ENCODE measurements around the gene RREB1.
"Not testable (repeated sequence)": the region's sequence is repeated elsewhere in the genome, so short reads cannot be mapped to it uniquely, and the experiment has no call there.

RREB1 gene

DNA sequence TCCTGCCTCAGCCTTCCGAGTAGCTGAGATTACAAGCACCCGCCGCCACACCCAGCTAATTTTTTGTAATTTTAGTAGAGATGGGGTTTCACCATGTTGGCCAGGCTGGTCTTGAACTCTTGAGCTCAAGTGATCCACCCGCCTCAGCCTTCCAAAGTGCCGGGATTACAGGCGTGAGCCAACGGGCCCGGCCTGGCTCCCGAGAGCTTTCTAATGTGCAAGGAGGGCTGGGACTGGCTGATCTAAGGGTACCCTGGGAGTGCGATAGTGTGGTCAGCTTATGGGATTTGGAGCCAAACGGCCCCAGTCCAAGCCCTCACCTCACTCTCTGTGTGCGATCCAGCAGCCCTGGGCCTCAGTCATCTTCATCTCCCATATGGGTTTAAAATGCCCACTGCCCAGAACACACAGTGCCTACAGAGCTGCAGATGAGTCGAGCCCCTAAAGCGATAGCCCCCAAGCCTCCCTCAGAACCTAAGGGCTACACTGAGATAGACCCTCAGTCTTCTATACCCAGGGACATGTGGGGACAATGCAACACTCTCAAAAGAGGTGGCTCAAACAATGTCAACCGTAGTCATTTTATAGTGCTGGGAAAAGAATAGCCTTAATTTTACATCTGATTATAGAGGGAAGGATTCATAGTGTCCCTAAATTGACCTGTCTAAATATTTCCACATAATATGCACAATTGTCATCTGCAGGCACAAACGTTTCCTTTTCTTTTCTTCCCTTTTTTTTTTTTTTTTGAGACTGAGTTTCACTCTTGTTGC is 155.2 kb downstream of the RREB1 start:
- DNase-seq (ENCODE audit: low spot score), result no peak

DNA sequence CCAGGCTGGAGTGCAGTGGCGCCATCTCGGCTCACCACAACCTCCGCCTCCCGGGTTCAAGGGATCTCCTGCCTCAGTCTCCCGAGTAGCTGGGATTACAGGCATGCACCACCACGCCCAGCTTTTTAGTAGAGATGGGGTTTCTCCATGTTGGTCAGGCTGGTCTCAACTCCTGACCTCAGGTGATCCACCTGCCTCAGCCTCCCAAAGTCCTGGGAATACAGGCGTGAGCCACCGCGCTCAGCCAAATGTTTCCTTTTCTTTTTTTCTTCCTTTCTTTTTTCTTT is 155.7 kb downstream of the RREB1 start:
- DNase-seq (ENCODE audit: low spot score), result not testable (repeated sequence)

DNA sequence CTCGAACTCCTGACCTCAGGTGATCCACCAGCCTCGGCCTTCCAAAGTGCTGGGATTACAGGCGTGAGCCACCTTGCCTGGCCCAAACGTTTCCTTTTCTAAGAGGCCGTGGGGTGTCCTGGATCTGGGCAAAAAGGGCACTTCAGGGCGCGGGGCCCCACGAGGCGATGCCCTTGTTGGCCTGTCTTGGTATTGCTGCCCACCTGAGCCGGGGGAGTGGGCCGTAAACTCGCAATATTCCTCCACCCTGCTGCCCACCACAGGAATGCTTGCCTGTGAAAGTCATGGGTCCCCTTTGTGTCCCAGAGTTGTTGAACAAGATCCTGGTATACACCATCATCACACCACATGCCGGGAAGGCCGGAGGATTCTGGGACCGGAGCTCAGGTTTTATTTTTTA is 156.3 kb downstream of the RREB1 start:
- DNase-seq (ENCODE audit: low spot score), result no peak

DNA sequence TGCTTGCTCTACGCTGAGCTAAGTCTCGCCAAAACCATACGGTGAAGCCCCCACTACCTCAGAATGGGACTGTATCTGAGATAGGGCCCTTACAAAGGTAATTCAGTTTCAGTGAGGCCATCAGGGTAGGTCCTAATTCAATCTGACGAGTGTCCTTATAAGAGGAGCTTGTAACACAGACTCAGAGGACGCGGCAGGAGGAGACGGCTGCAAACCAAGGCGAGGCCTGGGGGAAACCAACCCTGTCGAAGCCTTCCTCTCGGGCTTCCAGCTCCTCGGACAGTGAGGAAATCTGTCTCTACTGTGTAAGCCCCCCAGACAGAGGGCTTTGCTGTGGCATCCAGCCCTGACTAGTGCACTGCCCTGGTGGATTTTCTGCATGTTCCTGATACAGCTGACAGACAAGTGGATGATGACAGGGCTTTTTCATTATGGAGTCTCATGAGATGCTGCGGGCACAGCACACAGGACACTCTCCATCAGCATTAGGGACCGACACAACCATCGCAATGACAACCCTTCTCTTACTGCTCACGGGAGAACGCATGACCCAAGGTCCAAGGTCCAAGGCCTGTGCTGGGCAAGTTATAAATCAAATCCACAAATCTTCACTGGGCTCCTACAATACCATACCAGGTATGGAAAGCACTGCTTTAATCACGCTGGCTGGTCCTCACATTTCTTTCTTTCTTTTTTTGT is 157.1 kb downstream of the RREB1 start:
- DNase-seq (ENCODE audit: low spot score), result no peak

DNA sequence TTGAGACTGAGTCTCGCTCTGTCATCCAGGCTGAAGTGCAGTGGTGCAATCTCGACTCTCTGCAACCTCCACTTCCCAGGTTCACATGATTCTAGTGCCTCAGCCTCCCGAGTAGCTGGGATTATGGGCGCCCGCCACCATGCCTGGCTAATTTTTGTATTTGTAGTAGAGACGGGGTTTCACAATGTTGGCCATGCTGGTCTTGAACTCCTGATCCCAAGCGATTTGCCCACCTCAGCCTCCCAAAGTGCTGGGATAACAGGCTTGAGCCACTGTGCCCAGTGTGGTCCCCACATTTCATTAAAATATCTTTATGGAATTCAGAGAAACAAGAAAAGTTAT is 157.6 kb downstream of the RREB1 start:
- DNase-seq (ENCODE audit: low spot score), result not testable (repeated sequence)

DNA sequence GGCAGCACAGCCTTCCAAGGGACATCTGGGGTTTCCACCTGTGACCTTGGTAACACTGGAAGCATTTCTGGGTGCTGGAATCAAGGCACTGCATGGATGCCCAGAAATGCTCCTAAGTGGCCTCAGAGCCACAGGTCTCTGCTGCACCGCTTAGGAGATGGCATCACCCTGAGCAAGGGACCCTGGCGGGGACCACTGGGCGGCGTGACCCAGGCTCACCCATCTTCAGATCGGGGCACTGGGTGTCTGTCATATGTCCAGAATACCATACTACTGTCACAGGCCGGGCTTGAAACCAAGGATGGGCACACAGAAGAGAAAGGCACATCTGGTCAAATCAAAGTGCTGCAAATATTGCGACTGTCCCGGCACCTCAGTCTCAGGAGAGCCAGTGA is 159.3 kb downstream of the RREB1 start:
- no peak for DNase-seq (ENCODE audit: low spot score)

DNA sequence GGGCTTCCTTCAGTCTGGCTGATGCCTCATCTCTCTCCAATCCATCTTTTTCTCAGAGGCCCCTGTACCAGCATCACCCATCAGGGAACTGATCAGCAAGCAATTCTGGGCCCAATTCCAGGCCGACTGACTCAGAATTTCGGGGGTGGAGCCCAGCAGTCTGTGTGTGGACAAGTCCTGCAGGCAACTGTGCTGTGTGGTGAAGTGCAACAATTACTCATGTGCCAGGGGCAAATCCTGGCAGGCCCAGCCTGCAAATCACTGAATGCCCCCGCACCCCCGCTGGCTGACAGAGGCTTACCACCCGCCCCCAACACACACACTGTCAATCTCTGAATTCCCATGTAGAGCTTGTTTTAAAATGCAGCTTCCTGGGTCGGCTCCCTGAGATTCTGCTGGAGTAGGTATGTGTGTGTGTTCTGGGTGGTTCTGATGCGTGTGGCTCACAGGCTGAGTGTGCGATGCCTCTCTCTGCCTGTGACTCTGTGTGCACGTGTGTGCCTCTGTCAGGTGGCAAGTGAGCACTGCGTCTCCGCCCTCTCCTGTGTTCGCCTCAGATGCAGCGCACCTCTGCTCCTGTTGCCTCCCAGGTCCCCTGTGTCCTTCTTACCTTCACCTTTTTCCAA is 159.8 kb downstream of the RREB1 start:
- no peak for DNase-seq (ENCODE audit: low spot score)

DNA sequence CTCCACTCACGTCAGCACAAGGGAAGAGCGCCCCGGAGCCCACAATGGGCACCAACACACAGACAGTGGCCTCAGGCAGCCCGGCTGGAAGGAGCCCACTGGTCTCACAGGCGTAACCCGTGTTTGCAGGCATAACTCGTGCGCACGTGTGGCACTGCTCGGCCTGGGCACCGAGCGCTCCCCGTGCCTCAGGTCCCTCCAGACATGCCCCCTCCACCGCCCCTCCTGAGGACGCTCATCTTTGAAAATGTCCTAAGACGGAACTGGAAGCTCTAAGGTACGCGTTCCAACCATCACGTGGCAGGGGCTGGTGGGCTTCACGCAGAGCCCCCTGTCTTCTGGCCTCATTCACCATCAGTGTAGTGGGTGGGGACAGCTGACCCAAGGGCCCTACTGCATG is 160.6 kb downstream of the RREB1 start:
- no peak for DNase-seq (ENCODE audit: low spot score)

DNA sequence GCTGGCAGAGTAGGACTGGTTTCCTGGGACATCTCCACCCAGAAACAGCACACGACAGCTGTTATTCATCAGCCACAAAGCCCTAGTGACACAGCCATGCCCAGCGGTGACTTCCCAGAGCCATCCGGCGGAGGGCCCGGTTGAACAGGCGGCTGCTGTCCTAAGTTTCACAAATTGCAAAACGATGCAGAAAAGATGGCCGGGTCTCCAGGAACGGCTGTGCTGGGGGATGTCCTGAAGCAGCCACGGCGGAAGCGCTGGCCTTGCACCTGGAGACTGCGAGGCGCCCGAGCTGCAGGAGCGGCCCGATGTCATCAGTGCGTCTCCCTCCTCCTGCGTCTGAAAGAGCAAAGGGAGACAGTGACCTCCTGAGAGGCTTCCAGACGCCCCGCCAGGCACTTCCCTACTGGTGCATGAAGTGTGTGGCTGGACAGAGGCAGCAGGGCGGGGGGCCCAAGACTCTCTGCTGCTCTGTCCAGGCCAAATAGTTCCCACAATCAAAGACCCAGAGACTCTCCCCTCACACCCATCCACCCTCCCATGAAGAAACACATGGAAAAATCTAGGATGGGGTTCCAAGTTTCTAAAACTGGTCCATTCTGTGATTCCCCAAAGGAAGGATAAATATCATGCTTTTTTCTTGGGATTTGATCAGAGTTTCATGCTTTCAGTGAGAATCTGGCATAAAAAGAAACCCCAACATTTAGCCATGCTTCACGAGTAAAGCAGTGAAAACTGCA is 161.2 kb downstream of the RREB1 start:
- no peak for DNase-seq (ENCODE audit: low spot score)

DNA sequence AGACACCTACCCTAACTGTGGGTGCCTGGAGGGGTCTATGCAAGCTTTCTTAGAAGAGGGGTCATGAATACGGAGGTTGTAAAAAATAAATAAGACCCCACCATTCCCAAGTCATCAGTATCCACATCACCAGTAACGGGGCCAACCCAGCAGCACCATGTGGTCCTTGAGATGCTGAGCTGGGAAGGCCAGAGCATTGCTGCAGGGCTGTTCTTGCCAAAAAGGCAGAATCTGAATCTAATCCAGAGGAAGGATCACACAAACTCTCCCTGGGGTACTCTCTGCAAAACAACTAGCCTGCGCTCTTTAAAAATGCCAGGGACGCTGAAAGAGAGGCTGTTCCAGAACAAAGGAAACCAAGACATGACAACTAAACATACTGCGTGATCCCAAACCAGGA is 162.1 kb downstream of the RREB1 start:
- no peak for DNase-seq (ENCODE audit: low spot score)

DNA sequence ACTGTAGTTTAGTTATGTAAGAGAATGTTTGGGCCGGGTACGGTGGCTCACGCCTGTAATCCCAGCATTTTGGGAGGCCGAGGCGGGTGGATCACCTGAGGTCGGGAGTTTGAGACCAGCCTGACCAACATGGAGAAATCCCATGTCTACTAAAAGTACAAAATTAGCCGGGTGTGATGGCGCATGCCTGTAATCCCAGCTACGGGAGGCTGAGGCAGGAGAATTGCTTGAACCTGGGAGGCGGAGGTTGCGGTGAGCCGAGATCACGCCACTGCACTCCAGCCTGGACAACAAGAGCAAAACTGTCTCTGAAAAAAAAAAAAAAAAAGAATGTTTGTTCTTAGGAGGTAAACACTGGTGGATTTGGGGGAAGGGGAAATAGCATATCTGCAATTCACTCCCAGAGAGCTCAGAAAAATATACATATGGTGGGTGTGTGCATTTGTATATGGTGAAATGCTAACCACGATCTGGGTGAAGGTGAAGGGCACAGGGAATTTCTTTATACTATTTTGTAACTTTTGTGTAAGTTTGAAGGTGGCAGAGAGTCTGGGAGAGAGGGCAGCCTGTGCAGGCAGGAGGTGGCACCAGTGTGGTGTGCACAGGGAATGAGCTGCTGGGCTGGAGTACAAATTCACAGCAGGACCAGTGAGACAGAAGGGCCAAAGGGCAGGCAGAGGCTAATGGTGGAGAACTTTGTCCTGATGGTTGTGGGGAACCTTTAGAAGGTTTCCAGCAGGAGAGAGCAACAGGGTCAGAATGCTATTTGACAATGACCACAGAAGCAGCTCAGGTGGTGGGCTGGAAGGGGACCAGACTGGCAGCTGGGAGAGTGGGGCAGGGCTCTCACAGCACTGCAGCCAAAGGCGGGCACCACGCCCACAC is 162.8 kb downstream of the RREB1 start:
- no peak for DNase-seq (ENCODE audit: low spot score)

DNA sequence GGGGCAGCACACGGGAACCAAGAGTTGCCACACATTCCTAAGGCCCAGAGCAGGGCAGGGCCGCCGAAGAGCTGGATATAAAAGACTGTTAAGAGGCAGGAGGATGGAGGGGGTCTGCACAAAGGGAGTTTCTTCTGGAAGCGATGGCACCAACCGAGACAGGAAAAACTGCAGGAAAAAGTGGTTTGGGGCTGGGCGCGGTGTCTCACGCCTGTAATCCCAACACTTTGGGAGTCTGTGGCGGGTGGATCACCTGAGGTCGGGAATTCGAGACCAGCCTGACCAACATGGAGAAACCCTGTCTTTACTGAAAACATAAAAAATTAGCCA is 163.4 kb downstream of the RREB1 start:
- no peak for DNase-seq (ENCODE audit: low spot score)

DNA sequence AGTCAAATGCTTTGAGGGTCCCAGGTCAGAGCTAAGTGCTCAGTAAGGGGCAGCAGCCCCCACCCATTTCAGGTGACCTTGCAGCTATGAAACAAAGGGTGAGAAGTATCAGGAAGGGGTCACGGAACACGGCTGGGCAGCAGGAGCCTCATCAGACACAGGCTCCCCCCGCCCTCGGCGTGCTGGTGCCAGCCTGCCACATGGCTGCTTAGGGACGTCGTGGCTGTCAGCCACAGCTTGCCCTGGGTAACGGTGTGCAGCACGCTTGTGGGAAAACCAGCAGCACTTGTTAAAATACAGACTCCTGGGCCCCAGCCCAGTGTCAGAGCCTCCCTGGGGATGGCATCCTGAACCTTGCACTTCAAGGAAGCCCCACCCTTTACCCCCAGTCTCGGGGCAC is 165.9 kb downstream of the RREB1 start:
- DNase-seq (ENCODE audit: low spot score), result no peak

DNA sequence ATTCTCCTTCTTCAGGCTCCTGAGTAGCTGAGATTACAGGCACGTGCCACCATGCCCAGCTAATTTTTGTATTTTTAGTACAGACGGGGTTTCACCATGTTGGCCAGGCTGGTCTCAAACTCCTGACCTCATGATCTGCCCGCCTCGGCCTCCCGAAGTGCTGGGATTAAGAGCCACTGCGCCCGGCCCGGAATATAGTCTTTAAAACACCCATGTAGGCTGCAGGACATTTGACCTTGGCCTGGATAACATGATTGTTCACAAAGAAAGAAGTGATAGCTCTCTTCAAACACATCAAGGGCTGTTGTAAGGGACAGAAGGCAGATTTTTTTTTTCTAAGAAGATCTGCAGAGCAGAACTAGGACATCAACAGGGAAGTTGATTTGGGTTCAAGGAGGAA is 166.8 kb downstream of the RREB1 start:
- DNase-seq (ENCODE audit: low spot score), result not testable (repeated sequence)

DNA sequence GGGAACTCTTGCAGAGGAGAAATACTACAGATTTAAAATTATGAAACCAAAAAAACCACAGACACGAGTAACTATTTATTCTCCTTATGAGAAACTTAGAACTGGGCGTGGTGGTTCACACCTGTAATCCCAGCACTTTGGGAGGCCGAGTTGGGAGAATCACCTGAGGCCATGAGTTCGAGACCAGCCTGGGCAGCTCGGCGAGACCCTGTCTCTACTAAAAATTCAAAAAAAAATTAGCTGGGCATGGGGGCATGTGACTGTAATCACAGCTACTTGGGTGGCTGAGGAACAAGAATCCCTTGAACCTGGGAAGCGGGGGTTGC is 168.4 kb downstream of the RREB1 start:
- no peak for DNase-seq (ENCODE audit: low spot score)

DNA sequence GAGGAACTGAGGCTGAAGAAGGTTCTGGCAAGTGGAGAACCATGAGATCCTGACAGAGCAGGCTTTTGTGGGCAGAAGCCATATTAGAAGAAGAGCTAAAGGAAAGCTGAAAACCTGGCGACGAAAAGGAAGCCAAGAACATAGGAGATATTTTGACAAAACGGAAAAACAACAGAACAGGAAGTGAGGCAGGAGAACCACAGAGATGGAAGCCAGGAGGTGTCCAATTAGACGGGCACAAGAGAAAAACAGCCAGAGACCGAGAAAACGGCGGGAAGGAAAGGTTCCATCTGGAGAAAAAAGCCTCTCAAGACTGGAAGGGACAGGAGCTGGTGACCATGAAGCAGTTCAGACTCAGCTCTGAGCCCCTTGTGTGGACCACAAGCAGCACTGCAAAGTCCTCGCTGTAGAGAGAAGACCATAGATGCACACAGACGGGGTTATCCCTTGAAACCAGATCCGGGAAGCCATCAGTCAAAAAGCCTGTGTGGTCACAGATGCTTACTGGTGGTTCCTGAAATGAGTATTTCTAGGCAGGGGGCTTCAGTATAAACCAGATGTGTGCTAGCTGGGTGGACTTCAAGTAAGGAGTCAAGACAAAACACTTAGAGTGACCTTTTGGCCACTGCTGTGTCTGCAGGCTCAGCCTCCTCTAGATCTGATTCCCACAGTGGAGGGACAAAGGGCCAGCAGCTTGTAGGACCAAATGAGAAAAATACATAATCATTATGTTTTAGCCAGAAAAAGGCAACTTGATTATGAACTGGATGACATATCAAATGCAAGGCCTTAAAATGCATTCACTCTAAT is 174.5 kb downstream of the RREB1 start:
- no peak for DNase-seq (ENCODE audit: low spot score)

DNA sequence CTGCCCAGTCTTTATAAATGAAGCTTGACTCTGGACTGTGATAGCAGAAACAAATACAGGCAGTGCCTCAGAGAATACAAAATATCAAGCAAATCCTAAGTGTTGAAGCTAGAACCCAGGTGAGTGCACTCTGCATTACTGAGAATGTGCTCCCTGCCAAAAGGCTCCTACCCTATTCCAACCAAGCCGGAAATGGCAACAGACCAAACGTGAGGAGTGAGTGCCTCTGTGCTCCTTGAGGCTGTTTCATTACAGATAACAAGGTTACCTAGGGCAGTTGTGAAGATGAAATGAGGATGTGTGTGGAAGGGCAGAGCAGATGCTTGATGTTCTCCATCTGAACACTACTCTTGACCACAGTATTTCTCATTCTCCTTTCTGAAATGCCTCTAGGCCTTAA is 175.9 kb downstream of the RREB1 start:
- DNase-seq (ENCODE audit: low spot score), result no peak

DNA sequence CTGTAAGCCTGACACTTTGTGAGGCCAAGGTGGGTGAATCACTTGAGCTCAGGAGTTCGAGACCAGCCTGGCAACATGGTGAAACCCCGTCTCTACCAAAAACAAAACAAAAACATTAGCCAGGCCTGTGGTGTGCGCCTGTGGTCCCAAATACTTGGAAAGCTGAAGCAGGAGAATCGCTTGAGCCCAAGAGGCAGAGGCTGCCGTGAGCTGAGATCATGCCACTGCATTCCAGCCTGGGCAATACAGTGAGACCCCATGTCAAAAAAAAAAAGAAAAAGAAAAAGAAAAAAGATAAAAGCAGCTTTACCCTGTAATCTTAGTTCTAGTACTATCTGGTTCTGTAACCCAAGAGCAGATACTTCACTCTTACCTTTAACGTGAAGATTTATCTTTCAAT is 177.7 kb downstream of the RREB1 start:
- DNase-seq (ENCODE audit: low spot score), result no peak

DNA sequence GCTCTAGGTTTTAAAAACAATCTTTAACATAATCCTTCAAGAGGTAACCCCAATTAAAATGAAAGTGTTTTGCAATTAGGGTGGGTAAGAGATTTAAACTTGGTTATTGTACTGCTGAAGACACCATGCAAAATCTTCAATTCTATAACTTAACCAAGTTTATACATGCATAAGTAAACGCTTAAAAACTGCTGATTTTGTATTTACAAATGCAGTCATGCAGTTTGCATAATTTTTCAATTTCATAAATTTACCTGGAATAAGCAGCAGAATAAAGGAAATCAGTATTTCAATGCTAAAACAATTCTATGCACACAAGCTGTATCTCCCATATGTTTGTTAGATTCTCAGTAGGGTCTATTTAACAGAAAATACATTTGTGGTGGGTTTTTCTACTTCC is 182.3 kb downstream of the RREB1 start:
- no peak for DNase-seq (ENCODE audit: low spot score)

DNA sequence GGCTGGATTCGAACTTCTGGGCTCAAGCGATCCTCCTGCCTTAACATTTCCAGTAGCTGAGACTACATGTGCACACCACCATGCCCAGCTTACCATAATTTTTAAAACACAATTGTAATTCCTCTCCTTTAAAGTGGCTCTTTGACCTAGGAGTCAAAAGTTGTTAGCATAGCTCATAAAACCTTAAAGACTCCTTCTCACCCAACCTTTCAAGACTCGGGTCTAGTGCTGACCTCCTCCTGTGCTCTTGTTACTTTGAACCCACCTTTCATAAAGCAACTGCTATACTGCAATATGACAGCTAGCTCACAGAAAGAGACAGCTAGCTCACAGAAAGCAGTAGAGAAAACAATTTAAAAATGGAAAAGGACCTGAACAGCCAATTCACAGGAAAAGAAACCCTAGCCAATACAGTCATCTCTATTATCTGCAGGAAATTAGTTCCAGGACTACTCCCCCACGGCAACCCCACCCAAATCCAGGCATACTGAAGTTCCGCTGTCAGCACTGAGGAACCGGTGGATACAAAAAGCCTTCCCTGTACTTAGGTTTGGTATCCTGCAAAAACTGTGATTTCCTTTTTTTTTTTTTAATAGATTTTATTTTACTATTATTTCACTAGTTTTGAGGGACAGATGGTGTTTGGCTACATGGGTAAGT is 185.0 kb downstream of the RREB1 start:
- DNase-seq (ENCODE audit: low spot score), result no peak

DNA sequence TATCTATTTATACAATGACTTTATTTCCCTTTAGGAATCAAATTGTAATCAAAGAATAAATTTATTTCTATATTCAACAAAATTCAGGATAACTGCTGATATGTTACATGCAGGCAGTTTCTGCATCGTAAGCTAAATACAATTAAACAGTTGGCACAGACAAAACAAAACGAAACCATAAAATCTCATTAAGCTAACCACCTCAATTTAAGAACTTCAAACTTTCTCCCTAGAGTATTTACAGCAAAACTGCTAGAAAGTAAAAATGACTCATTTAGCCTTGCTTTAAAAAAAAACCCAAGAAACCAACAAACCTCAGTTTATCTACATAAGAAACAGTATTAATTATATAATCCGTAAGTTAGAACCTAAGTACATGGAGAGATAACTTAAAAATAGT is 188.2 kb downstream of the RREB1 start:
- no peak for DNase-seq (ENCODE audit: low spot score)
